H9 (cell line): ENCODE data around the gene CRYBB1. TPM values are rescaled to one million over a fixed set of nuclear protein-coding genes. Genes with fewer than 3 reads are reported as not detected.

Experiments used
- DNase-seq: peaks from one replicate; pipeline ENCODE4 v3.0.0-alpha.2; 2017
- H2AFZ ChIP-seq: one replicate; pipeline ENCODE4 v1.6.1; 2013; ENCODE audit warnings: mild to moderate bottlenecking, low read length, control low read depth, moderate library complexity
- H2AK5ac ChIP-seq: 2 replicates; pipeline ENCODE4 v1.6.1; 2013; ENCODE audit warnings: low read length, control low read depth, mixed read lengths; ENCODE audit not compliant: insufficient read length
- H2BK120ac ChIP-seq: one replicate; pipeline ENCODE4 v1.6.1; 2013; ENCODE audit warnings: low read depth, mild to moderate bottlenecking, low read length, control low read depth, inconsistent platforms; ENCODE audit not compliant: poor library complexity, severe bottlenecking
- H2BK12ac ChIP-seq: 2 replicates; pipeline ENCODE4 v1.6.1; 2013; ENCODE audit warnings: low read length, control low read depth, mixed read lengths, low read depth; ENCODE audit not compliant: insufficient read length
- H2BK15ac ChIP-seq: 2 replicates; pipeline ENCODE4 v1.6.1; 2013; ENCODE audit warnings: low read depth, low read length, control low read depth
- H2BK20ac ChIP-seq: one replicate; pipeline ENCODE4 v1.6.1; 2013; ENCODE audit warnings: low read depth, mild to moderate bottlenecking, low read length, control low read depth, inconsistent platforms; ENCODE audit not compliant: poor library complexity, severe bottlenecking
- H2BK5ac ChIP-seq: 2 replicates; pipeline ENCODE4 v1.6.1; 2013; ENCODE audit warnings: low read length, control low read depth, mixed read lengths; ENCODE audit not compliant: insufficient read length
- H3K14ac ChIP-seq: 2 replicates; pipeline ENCODE4 v1.6.1; 2013; ENCODE audit warnings: low read length, control low read depth; ENCODE audit not compliant: insufficient read depth
- H3K18ac ChIP-seq: 2 replicates; pipeline ENCODE4 v1.6.1; 2013; ENCODE audit warnings: low read depth, mild to moderate bottlenecking, mixed read lengths, low read length, control low read depth; ENCODE audit not compliant: insufficient read length
- H3K23ac ChIP-seq: 2 replicates; pipeline ENCODE4 v1.6.1; 2013; ENCODE audit warnings: low read length, control low read depth, mixed read lengths, low read depth; ENCODE audit not compliant: insufficient read length
- H3K23me2 ChIP-seq: 2 replicates; pipeline ENCODE4 v1.6.1; 2013; ENCODE audit warnings: low read depth, mild to moderate bottlenecking, mixed read lengths, low read length, control low read depth; ENCODE audit not compliant: insufficient read length, poor library complexity, severe bottlenecking
- H3K27ac ChIP-seq: 2 replicates; pipeline ENCODE4 v1.5.1; 2013; ENCODE audit warnings: low read length, control low read depth, mixed read lengths, low read depth; ENCODE audit not compliant: insufficient read length
- H3K27me3 ChIP-seq: 2 replicates; pipeline ENCODE4 v1.6.1; 2013; ENCODE audit warnings: low read length, control low read depth, inconsistent platforms; ENCODE audit not compliant: insufficient read depth
- H3K4ac ChIP-seq: 2 replicates; pipeline ENCODE4 v1.6.1; 2013; ENCODE audit warnings: low read depth, mild to moderate bottlenecking, control low read depth, inconsistent platforms, low read length, moderate library complexity
- H3K4me1 ChIP-seq: 2 replicates; pipeline ENCODE4 v1.6.1; 2013; ENCODE audit warnings: low read length, control low read depth, inconsistent platforms; ENCODE audit not compliant: insufficient read depth
- H3K4me2 ChIP-seq: 2 replicates; pipeline ENCODE4 v1.6.1; 2013; ENCODE audit warnings: low read length, control low read depth, mixed read lengths; ENCODE audit not compliant: insufficient read length, insufficient read depth
- H3K56ac ChIP-seq: 2 replicates; pipeline ENCODE4 v1.6.1; 2013; ENCODE audit warnings: low read depth, mild to moderate bottlenecking, mixed read lengths, low read length, control low read depth; ENCODE audit not compliant: insufficient read length
- H3K79me1 ChIP-seq: 2 replicates; pipeline ENCODE4 v1.6.1; 2013; ENCODE audit warnings: low read depth, mild to moderate bottlenecking, moderate library complexity, low read length, control low read depth, inconsistent platforms; ENCODE audit not compliant: insufficient read depth, poor library complexity, severe bottlenecking
- H3K79me2 ChIP-seq: 2 replicates; pipeline ENCODE4 v1.6.1; 2013; ENCODE audit warnings: low read length, control low read depth, inconsistent platforms; ENCODE audit not compliant: insufficient read depth
- H3K9ac ChIP-seq: 2 replicates; pipeline ENCODE4 v1.6.1; 2013; ENCODE audit warnings: low read length, control low read depth, mixed read lengths; ENCODE audit not compliant: insufficient read length; ENCODE audit errors: extremely low read depth
- H3K9me3 ChIP-seq: one replicate; pipeline ENCODE4 v1.6.1; 2013; ENCODE audit warnings: low read depth, low read length, inconsistent platforms; ENCODE audit not compliant: control insufficient read depth
- H3T11ph ChIP-seq: one replicate; pipeline ENCODE4 v1.6.1; 2013; ENCODE audit warnings: mild to moderate bottlenecking, low read length, control low read depth, inconsistent platforms
- H4K20me1 ChIP-seq: one replicate; pipeline ENCODE4 v1.6.1; 2013; ENCODE audit not compliant: control insufficient read depth, insufficient read length, insufficient read depth
- H4K5ac ChIP-seq: 2 replicates; pipeline ENCODE4 v1.6.1; 2013; ENCODE audit warnings: low read depth, mild to moderate bottlenecking, mixed read lengths, low read length, control low read depth; ENCODE audit not compliant: insufficient read length
- H4K8ac ChIP-seq: replicated peaks from 2 replicates; pipeline ENCODE4 v1.6.1; 2013; ENCODE audit warnings: low read length, control low read depth, mixed read lengths, low read depth; ENCODE audit not compliant: insufficient read length
- H4K91ac ChIP-seq: 2 replicates; pipeline ENCODE4 v1.6.1; 2013; ENCODE audit warnings: low read depth, mild to moderate bottlenecking, moderate library complexity, mixed read lengths, low read length, control low read depth; ENCODE audit not compliant: insufficient read length
- H3K27ac Mint-ChIP-seq, 3 experiments: 2 replicates in 2 of 3; 3 replicates in 1 of 3; pipeline ENCODE4 v1.8.0; 2020 to 2021; ENCODE audit warnings: mixed read lengths in 3 of 3, mild to moderate bottlenecking in 1 of 3, moderate library complexity in 1 of 3
- H3K27me3 Mint-ChIP-seq: 2 replicates; pipeline ENCODE4 v1.8.0; 2021; ENCODE audit warnings: low read depth, mild to moderate bottlenecking, moderate library complexity, mixed read lengths
- H3K36me3 Mint-ChIP-seq, 3 experiments: 2 replicates in 2 of 3; 3 replicates in 1 of 3; pipeline ENCODE4 v1.8.0; 2020 to 2021; ENCODE audit warnings: low read depth in 3 of 3, mixed read lengths in 3 of 3; ENCODE audit not compliant: insufficient read depth in 1 of 3
- H3K4me1 Mint-ChIP-seq, 2 experiments: 2 replicates each; pipeline ENCODE4 v1.8.0; 2020; ENCODE audit warnings: mixed read lengths in 2 of 2
- H3K4me3 Mint-ChIP-seq, 2 experiments: 2 replicates in 1 of 2; 3 replicates in 1 of 2; pipeline ENCODE4 v1.8.0; 2020 to 2021; ENCODE audit warnings: mild to moderate bottlenecking in 2 of 2, mixed read lengths in 2 of 2, moderate library complexity in 1 of 2
- H3K9me3 Mint-ChIP-seq, 2 experiments: 2 replicates in 1 of 2; 3 replicates in 1 of 2; pipeline ENCODE4 v1.8.0; 2020; ENCODE audit warnings: mild to moderate bottlenecking in 2 of 2, mixed read lengths in 2 of 2, moderate library complexity in 1 of 2
- WGBS: extraction: QIAGEN DNeasy Blood & Tissue Kit; methylation state at CpG from one replicate; pipeline ENCODE4 v1.1.7; 2013; ENCODE audit warnings: missing lambda C conversion rate, low lambda C conversion rate, mixed read lengths; ENCODE audit not compliant: insufficient read length; ENCODE audit errors: extremely low coverage; 5-methylcytosine and 5-hydroxymethylcytosine counted together
- long read RNA-seq: library from polyadenylated mRNA; unstranded; transcript quantifications from one replicate; pipeline ENCODE4 v2.0.0, GENCODE V29; 2020
- total RNA-seq: library from RNA; stranded (reverse); gene quantifications from 2 replicates; pipeline ENCODE4 v1.2.1, GENCODE V29; 2021
- TF ChIP-seq, protein P1 (sequence below): fragments of 200-600 bp; sonication (generic); conservative IDR thresholded peaks from 3 replicates; pipeline ENCODE4 v1.8.0; 2021; ENCODE audit warnings: antibody characterized with exemption, mild to moderate bottlenecking

The CRYBB1 gene
- 4.3 and 5.4 TPM in 2 replicates for total RNA-seq
- long read RNA-seq, partial matches to known transcripts: 1 of 5 reads
- long read RNA-seq, other reads (novel, unspliced or antisense): 4 of 5 reads

DNA sequence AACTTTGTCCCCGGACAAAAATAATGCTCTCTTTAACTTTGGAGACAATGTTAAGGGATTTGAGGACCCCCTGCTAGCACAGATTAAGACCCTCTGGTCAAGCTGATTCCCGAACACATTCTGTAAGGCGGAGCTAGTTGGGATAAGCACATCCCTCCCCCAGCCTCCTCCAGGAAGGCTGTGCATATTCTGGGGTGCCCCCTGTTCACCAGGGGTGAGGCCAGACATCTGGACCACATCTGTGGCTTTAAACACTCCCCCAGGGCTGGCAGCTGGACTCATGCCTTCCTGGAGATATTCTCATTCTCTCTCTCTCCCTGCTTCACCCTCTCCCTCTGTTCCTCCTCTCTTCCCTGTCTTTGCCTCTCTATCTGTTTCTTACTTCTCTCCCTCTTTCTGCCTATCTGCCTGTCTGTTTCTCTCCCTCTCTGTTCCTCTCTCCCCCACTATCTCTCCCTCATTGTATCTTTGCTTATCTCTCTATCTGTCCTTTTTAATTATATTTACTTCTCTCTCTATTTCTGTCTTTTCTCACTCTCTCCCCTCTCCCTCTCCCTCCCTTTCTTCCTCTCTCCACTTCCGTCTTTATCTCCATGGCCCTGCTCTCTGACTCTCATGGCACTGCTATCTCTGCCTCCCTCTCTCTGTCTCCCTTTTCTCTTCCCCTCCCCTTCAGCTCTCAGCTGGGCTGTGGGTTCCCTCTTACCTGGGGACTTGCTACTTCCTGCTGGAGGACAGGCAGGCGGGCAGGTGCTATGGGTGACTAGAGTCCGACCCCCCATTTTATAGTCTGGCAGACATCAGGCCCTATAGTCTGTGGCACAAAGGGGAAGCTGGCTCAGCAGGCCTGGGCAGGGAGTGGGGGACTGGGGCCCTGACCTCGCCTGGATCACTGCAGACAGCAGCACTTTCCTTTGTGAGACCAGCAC is at the start of gene CRYBB1:
Gene CRYBB1 (minus strand): TSS at position 757 of the 929 bp plus-strand sequence. CDS start 1,708 bp downstream, outside the sequence.
- peaks cover 63 to 77% of the 10 kb centered on the region in 2 experiments for H3K4me1 Mint-ChIP-seq
- peaks cover 62% of the 10 kb centered on the region for H3K27me3 Mint-ChIP-seq

More for the DNA sequence above, at the start of gene CRYBB1:
- H4K91ac ChIP-seq: no peak within 1 kb of the TSS
- TF ChIP-seq, protein P1, sequence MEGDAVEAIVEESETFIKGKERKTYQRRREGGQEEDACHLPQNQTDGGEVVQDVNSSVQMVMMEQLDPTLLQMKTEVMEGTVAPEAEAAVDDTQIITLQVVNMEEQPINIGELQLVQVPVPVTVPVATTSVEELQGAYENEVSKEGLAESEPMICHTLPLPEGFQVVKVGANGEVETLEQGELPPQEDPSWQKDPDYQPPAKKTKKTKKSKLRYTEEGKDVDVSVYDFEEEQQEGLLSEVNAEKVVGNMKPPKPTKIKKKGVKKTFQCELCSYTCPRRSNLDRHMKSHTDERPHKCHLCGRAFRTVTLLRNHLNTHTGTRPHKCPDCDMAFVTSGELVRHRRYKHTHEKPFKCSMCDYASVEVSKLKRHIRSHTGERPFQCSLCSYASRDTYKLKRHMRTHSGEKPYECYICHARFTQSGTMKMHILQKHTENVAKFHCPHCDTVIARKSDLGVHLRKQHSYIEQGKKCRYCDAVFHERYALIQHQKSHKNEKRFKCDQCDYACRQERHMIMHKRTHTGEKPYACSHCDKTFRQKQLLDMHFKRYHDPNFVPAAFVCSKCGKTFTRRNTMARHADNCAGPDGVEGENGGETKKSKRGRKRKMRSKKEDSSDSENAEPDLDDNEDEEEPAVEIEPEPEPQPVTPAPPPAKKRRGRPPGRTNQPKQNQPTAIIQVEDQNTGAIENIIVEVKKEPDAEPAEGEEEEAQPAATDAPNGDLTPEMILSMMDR: no peak
- H3T11ph ChIP-seq: no peak within 1 kb of the TSS
- H2BK15ac ChIP-seq: no peak within 1 kb of the TSS
- no peak within 1 kb of the TSS for H2BK20ac ChIP-seq
- H3K4me1 ChIP-seq: peaks cover 32% of the 10 kb centered on the region
- H2BK5ac ChIP-seq: no peak within 1 kb of the TSS
- no peak within 1 kb of the TSS for H4K8ac ChIP-seq
- DNase-seq: no peak
- H3K27me3 ChIP-seq: peaks cover 6% of the 10 kb centered on the region; the same call in 1 of the 2 replicates
- no peak within 1 kb of the TSS for H3K4me2 ChIP-seq
- no peak within 1 kb of the TSS for H2BK12ac ChIP-seq
- H3K79me2 ChIP-seq: no peaks in the 10 kb centered on the region
- no peaks in the 10 kb centered on the region for H4K20me1 ChIP-seq
- no peak within 1 kb of the TSS for H3K9ac ChIP-seq
- no peak within 1 kb of the TSS for H3K56ac ChIP-seq
- H3K79me1 ChIP-seq: no peaks in the 10 kb centered on the region
- no peak within 1 kb of the TSS for H4K5ac ChIP-seq
- no peaks in the 10 kb centered on the region for H3K9me3 ChIP-seq
- H3K4ac ChIP-seq: no peak within 1 kb of the TSS
- WGBS: no CpG with 5 or more reads among the region's 7 CpGs
- no peak within 1 kb of the TSS for H2AFZ ChIP-seq
- Mint-ChIP-seq H3K27ac (peak within 1 kb of the TSS; percentile 56 to 91 (median 73); a peak in 6 of 7 replicates), H3K9me3 (peaks cover 0 to 2% of the 10 kb centered on the region in 2 experiments; a peak in 1 of 5 replicates), H3K36me3 (no peaks in the 10 kb centered on the region; a peak in 1 of 7 replicates), H3K4me3 (peak within 1 kb of the TSS in 1 of 2 experiments; percentile 61; a peak in 3 of 5 replicates)
- H3K18ac ChIP-seq: no peak within 1 kb of the TSS
- no peak within 1 kb of the TSS for H3K23ac ChIP-seq
- H3K27ac ChIP-seq: no peak within 1 kb of the TSS
- peak within 1 kb of the TSS; percentile 31 for H3K14ac ChIP-seq
- H2AK5ac ChIP-seq: no peak within 1 kb of the TSS
- no peak within 1 kb of the TSS for H2BK120ac ChIP-seq
- no peaks in the 10 kb centered on the region for H3K23me2 ChIP-seq
